Naive B cell (primary cell): ENCODE data around the gene HOXB4. TPM values are rescaled to one million over a fixed set of nuclear protein-coding genes. Genes with fewer than 3 reads are reported as not detected.
A peak's percentile ranks its signal among the peaks of the same experiment; 100 is the strongest.

Source experiments
- ATAC-seq, 2 donors: fragments of 150-1000 bp; cut with Tn5 transposase; 2 replicates each; pipeline ENCODE4 v1.10.0; 2021; ENCODE audit warnings: low read depth in 2 of 2, mild to moderate bottlenecking in 2 of 2, moderate library complexity in 2 of 2
- DNase-seq: peaks from one replicate; pipeline ENCODE4 v3.0.0; 2022
- H3K27ac Mint-ChIP-seq, 6 donors: one replicate each; pipeline ENCODE4 v1.8.0; 2020 to 2022; ENCODE audit warnings: mild to moderate bottlenecking in 6 of 6, mixed read lengths in 6 of 6, moderate library complexity in 5 of 6, inconsistent platforms in 2 of 6
- H3K27me3 Mint-ChIP-seq, 3 donors: one replicate each; pipeline ENCODE4 v1.8.0; 2021 to 2022; ENCODE audit warnings: mixed read lengths in 3 of 3, mild to moderate bottlenecking in 1 of 3
- H3K36me3 Mint-ChIP-seq, 2 donors: one replicate each; pipeline ENCODE4 v1.8.0; 2020 to 2022; ENCODE audit warnings: mixed read lengths in 2 of 2, inconsistent platforms in 1 of 2, mild to moderate bottlenecking in 1 of 2
- H3K4me1 Mint-ChIP-seq, 3 donors: one replicate each; pipeline ENCODE4 v1.8.0; 2020 to 2022; ENCODE audit warnings: mixed read lengths in 3 of 3, inconsistent platforms in 1 of 3, mild to moderate bottlenecking in 1 of 3, moderate library complexity in 1 of 3
- H3K4me3 Mint-ChIP-seq, 8 donors: one replicate each; pipeline ENCODE4 v1.8.0; 2020 to 2022; ENCODE audit warnings: mild to moderate bottlenecking in 8 of 8, mixed read lengths in 8 of 8, moderate library complexity in 8 of 8, inconsistent platforms in 2 of 8
- H3K9me3 Mint-ChIP-seq, 7 donors: one replicate each; pipeline ENCODE4 v1.8.0; 2020 to 2022; ENCODE audit warnings: mixed read lengths in 7 of 7, mild to moderate bottlenecking in 5 of 7, inconsistent platforms in 2 of 7, moderate library complexity in 1 of 7
- polyA plus RNA-seq, 6 donors: library from polyadenylated mRNA; unstranded; fragments of 300-500 nt; fragmentation: Illumina TruSeq; gene quantifications; one replicate each; pipeline ENCODE4 v1.2.3, GENCODE V29; 2021; ENCODE audit warnings: low read depth in 6 of 6

Gene HOXB4
- polyA plus RNA-seq, 6 donors from 2014 or later: 0.07 to 0.25 TPM; not detected in 4

GRCh38 chr17:48588528-48588927, 10.4 kb upstream of the HOXB4 start:
- Mint-ChIP-seq H3K9me3 (no peaks in the 10 kb centered on the region), H3K4me3 (peak overlapping the region in 3 of 8 donors; percentile 7 to 43 (median 37)), H3K27ac (peak overlapping the region in 1 of 6 donors; percentile 30), H3K27me3 (peaks cover 81 to 100% (median 99%) of the 10 kb centered on the region in 3 donors), H3K36me3 (no peaks in the 10 kb centered on the region), H3K4me1 (peaks cover 49 to 54% (median 51%) of the 10 kb centered on the region in 3 donors)
- ATAC-seq (no peak), DNase-seq (no peak)

- DNase-seq (no peak), ATAC-seq (no peak)
- Mint-ChIP-seq H3K4me3 (peak overlapping the region in 2 of 8 donors; percentile 10 to 23), H3K4me1 (peaks cover 47 to 55% (median 47%) of the 10 kb centered on the region in 3 donors), H3K36me3 (no peaks in the 10 kb centered on the region), H3K9me3 (no peaks in the 10 kb centered on the region), H3K27ac (peak overlapping the region in 1 of 6 donors; percentile 30), H3K27me3 (peaks cover 80 to 100% (median 99%) of the 10 kb centered on the region in 3 donors)
Observed at GRCh38 chr17:48588074-48588415, 9.9 kb upstream of the HOXB4 start.

DNA sequence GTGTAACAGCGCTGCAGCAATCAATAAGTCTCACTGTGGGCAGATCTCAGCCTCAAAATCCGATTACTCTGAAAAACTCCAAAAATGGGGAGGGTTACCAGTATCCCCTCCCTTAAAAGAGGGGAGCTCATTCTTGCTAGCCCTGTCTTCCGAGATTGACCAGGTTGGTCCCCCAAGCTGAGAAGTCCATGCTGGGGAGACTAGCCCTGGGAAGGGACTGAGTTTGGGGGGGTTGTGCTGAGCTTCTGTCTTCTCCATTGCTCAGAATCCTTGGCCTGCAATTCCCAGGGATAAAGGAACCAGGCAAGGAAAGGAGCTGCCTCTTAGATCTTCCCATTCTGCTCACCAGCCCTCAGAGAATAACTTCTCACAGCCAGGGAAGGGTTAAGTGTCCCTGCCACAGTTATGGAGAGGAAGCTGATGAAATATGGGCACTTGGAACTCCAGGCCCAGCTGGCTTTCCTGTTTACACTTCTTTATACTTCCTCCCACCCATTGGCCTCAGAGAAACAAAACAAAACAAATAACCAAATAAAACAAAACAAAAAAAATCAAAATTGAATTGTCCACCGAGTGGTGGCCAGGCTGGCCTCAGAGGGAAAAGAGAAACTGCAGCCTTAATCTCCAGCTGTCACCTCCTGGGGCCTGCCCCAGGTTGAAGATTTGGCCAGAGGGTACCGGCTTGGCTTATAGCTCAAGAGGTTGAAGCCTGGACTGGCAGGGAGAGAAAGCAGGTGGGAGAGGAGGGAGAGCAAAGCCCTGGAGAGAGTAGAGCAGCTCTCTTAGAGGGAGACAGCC, 9.3 kb upstream of the HOXB4 start:
- Mint-ChIP-seq H3K4me3 (peak overlapping the region in 4 of 8 donors; percentile 23 to 70 (median 60)), H3K27ac (peak overlapping the region in 5 of 6 donors; percentile 11 to 79 (median 30)), H3K9me3 (no peaks in the 10 kb centered on the region), H3K27me3 (peaks cover 79 to 100% (median 99%) of the 10 kb centered on the region in 3 donors), H3K4me1 (peaks cover 42 to 55% (median 47%) of the 10 kb centered on the region in 3 donors), H3K36me3 (no peaks in the 10 kb centered on the region)
- DNase-seq: no peak
- no peak for ATAC-seq

DNA sequence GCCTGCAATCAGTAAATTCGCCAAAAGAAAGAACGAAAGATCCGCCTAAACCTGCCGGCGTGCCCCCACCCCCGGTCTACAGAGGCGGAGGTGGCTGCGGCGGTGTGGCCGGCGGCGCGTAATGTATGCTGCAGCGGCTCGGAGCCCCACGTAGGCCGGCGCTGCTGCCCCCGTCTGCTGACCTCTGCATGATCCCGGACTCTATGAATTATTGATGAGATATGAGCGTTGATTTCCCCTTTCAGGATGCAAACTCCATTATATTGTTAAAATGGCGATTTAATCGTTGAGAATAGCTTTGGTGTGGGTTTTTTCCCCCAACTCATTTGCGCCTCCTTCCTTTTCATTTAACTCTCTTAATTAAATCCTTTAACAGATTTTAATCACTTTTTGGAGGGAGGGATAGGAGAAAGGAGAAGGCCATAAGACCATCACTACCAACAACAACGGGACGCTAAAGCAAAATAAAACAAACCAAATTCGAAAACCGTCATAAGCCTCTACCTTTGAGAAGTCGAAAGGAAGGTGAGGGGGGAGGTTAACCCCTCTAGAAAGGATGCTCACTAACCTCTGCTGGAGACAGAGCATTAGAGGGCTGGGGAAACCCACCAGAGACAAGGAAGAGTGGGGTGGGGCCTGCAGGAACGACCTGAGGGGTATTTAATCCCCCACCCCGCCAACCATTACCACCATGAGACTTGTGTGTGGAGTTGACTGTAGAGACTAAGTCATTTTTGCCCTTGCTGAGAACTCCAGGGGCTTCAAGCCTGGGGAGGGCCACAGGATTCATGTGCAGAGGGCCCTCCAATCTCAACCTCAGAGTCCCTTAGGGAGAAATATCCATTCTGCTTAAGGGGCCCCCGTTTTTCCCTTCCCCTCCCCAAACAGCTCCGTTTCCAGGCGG, 8.5 kb upstream of the HOXB4 start:
- Mint-ChIP-seq H3K4me1 (peaks cover 36 to 56% (median 41%) of the 10 kb centered on the region in 3 donors), H3K27ac (peak overlapping the region in 4 of 6 donors; percentile 41 to 93 (median 76)), H3K27me3 (peaks cover 75 to 100% (median 97%) of the 10 kb centered on the region in 3 donors), H3K9me3 (no peaks in the 10 kb centered on the region), H3K36me3 (no peaks in the 10 kb centered on the region), H3K4me3 (peak overlapping the region; percentile 70 to 96 (median 89))
- DNase-seq (no peak), ATAC-seq (no peak)

DNA sequence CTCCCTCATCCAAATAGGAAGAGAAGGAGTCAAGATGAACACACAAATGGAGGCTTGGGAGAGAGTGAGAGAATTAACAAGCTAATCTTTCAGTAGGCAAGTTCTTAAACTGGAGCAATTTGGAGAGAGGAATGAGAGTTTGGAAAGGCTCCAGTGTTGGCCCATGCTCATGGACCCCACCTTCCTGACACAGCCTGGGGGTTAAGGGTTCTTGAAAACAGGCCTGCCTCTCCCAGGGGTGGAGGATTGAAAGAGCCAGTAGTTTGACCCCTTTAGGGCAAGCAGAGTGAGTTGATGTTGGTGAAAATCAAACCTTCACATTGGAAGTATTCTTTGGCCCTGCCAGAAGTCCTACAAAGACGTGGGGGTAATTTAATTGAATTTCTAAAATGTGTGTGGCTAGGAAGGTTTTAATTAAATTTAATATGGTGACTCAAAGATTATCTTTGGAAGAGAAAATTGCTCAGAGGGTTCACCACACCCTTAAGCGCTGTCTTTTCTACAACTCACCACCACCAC, 6.1 kb upstream of the HOXB4 start:
- no peaks in the 10 kb centered on the region for H3K36me3 Mint-ChIP-seq
- H3K27ac Mint-ChIP-seq: no peak overlapping the region
- ATAC-seq (no peak), DNase-seq (no peak)
- H3K4me1 Mint-ChIP-seq: peaks cover 41 to 60% (median 42%) of the 10 kb centered on the region in 3 donors
- H3K27me3 Mint-ChIP-seq: peaks cover 75 to 100% (median 97%) of the 10 kb centered on the region in 3 donors
- peaks cover 0 to 2% (median 0%) of the 10 kb centered on the region in 7 donors for H3K9me3 Mint-ChIP-seq
- H3K4me3 Mint-ChIP-seq: peak overlapping the region in 4 of 8 donors; percentile 9 to 91 (median 56)

GRCh38 chr17:48583708-48584222, 5.6 kb upstream of the HOXB4 start:
- ATAC-seq (no peak), DNase-seq (no peak)
- peaks cover 45 to 64% (median 47%) of the 10 kb centered on the region in 3 donors for H3K4me1 Mint-ChIP-seq
- peaks cover 0 to 2% of the 10 kb centered on the region in 2 donors for H3K36me3 Mint-ChIP-seq
- H3K9me3 Mint-ChIP-seq: peaks cover 0 to 4% (median 0%) of the 10 kb centered on the region in 7 donors
- H3K27me3 Mint-ChIP-seq: peaks cover 76 to 100% (median 97%) of the 10 kb centered on the region in 3 donors
- peak overlapping the region in 3 of 8 donors; percentile 75 to 91 (median 88) for H3K4me3 Mint-ChIP-seq
- H3K27ac Mint-ChIP-seq: peak overlapping the region in 1 of 6 donors; percentile 45

- Mint-ChIP-seq H3K4me3 (peak overlapping the region; percentile 68 to 91 (median 81)), H3K9me3 (peaks cover 0 to 5% (median 0%) of the 10 kb centered on the region in 7 donors), H3K4me1 (peaks cover 51 to 67% (median 52%) of the 10 kb centered on the region in 3 donors), H3K27ac (peak overlapping the region in 2 of 6 donors; percentile 16 to 81), H3K27me3 (peaks cover 68 to 94% (median 92%) of the 10 kb centered on the region in 3 donors), H3K36me3 (peaks cover 0 to 8% of the 10 kb centered on the region in 2 donors)
- DNase-seq (no peak), ATAC-seq (no peak)
Observed at GRCh38 chr17:48582750-48583069, 4.6 kb upstream of the HOXB4 start.

- H3K27ac Mint-ChIP-seq: peak overlapping the region in 3 of 6 donors; percentile 10 to 93 (median 92)
- peak overlapping the region in 7 of 8 donors; percentile 20 to 94 (median 82) for H3K4me3 Mint-ChIP-seq
- peaks cover 0 to 8% of the 10 kb centered on the region in 2 donors for H3K36me3 Mint-ChIP-seq
- DNase-seq (no peak), ATAC-seq (no peak)
- H3K27me3 Mint-ChIP-seq: peaks cover 50 to 87% (median 81%) of the 10 kb centered on the region in 3 donors
- peaks cover 0 to 5% (median 0%) of the 10 kb centered on the region in 7 donors for H3K9me3 Mint-ChIP-seq
- peaks cover 45 to 64% (median 50%) of the 10 kb centered on the region in 3 donors for H3K4me1 Mint-ChIP-seq
Observed at GRCh38 chr17:48579760-48580554, 1.8 kb upstream of the HOXB4 start.

GRCh38 chr17:48579471-48579759, 1.3 kb upstream of the HOXB4 start:
- no peak for DNase-seq
- peaks cover 0 to 5% (median 0%) of the 10 kb centered on the region in 7 donors for H3K9me3 Mint-ChIP-seq
- peak overlapping the region in 2 of 6 donors; percentile 31 to 94 for H3K27ac Mint-ChIP-seq
- H3K36me3 Mint-ChIP-seq: peaks cover 0 to 8% of the 10 kb centered on the region in 2 donors
- peaks cover 55 to 87% (median 78%) of the 10 kb centered on the region in 3 donors for H3K27me3 Mint-ChIP-seq
- peaks cover 43 to 60% (median 47%) of the 10 kb centered on the region in 3 donors for H3K4me1 Mint-ChIP-seq
- ATAC-seq: no peak
- peak overlapping the region in 6 of 8 donors; percentile 29 to 94 (median 90) for H3K4me3 Mint-ChIP-seq

- ATAC-seq: peak; percentile 35 to 45
- Mint-ChIP-seq H3K4me3 (peak overlapping the region; percentile 71 to 94 (median 91)), H3K27me3 (peaks cover 54 to 86% (median 78%) of the 10 kb centered on the region in 3 donors), H3K27ac (peak overlapping the region in 4 of 6 donors; percentile 54 to 94 (median 78)), H3K36me3 (peaks cover 0 to 8% of the 10 kb centered on the region in 2 donors), H3K4me1 (peaks cover 43 to 60% (median 47%) of the 10 kb centered on the region in 3 donors), H3K9me3 (peaks cover 0 to 5% (median 0%) of the 10 kb centered on the region in 7 donors)
- DNase-seq: no peak
Observed at GRCh38 chr17:48578616-48579470, 693 bp upstream of the HOXB4 start.

GRCh38 chr17:48577330-48577945, 712 bp downstream of the HOXB4 start:
- DNase-seq: no peak
- H3K4me1 Mint-ChIP-seq: peaks cover 35 to 53% (median 52%) of the 10 kb centered on the region in 3 donors
- peaks cover 52 to 86% (median 75%) of the 10 kb centered on the region in 3 donors for H3K27me3 Mint-ChIP-seq
- peak overlapping the region in 2 of 6 donors; percentile 30 to 68 for H3K27ac Mint-ChIP-seq
- peak in 1 of 2 donors; percentile 7 for ATAC-seq
- peaks cover 0 to 5% (median 0%) of the 10 kb centered on the region in 7 donors for H3K9me3 Mint-ChIP-seq
- H3K36me3 Mint-ChIP-seq: peaks cover 0 to 8% of the 10 kb centered on the region in 2 donors
- peak overlapping the region; percentile 62 to 91 (median 86) for H3K4me3 Mint-ChIP-seq
